GM18511 (cell line): ENCODE results near the gene PKD1L1.
A peak's percentile ranks its signal among the peaks of the same experiment; 100 is the strongest.
"Not testable (repeated sequence)": the region's sequence is repeated elsewhere in the genome, so short reads cannot be mapped to it uniquely, and the experiment has no call there.

ENCODE experiments used
- ATAC-seq: cut with Tn5 transposase; IDR thresholded peaks from one replicate; pipeline ENCODE4 v1.9.1; 2021; ENCODE audit warnings: mild to moderate bottlenecking, moderate library complexity; ENCODE audit not compliant: unreplicated experiment

The PKD1L1 gene

GRCh38 chr7:47965456-47965855 is 17.2 kb upstream of the PKD1L1 start:
- ATAC-seq: no peak

- no peak for ATAC-seq
Measured at GRCh38 chr7:47962262-47962661, 14.0 kb upstream of the PKD1L1 start.

- no peak for ATAC-seq
Measured at GRCh38 chr7:47957156-47957555, 8.9 kb upstream of the PKD1L1 start.

DNA sequence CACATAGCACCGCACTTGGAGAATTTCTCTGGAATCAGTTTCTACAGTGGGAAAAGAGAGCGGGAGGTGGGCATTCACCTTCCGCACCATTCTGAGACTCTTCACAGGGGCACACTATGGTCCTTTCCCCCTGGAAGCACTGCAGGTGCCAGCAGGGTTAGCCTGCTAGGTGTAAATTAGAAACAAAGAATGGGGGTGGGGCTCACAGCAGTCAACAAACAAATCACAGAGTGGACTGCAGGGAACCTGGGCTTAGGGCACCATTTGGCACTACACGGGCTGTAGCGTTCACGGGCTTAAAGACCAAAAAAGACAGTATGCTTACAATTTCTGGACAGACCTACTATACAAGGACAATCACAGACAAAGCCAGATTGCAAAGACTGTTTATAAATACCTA is 8.0 kb upstream of the PKD1L1 start:
- ATAC-seq: no peak

DNA sequence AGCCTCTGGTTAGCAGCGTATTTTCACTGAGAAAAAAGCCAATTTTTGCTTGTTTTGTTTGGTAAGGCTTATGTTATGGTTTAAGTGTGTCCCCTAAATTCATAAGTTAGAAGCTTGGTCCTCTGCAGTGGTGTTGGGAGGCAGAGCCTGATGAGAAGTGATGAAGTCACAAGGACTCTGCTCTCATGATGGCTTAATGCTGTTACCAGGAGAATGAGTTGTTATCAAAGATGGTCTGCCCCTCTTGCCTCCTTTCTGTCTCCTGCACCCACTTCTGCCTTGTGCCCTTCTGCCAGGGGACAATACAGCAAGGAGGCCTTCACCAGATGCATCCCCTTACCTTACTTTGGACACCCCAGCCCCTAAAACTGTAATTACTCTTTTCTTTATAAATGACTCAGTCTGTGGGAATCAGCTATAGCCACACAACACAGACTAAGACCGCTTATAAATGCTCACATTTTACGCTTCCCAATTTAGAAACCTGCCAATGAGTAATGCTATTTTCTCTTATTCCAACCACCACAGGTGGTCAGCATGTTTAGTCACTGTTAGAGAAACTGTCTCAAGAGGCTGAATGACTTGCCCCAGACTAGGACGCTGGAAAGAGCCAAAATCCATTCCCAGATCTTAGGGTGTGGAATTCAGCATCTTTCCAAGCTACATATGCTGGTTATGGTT is 6.1 kb upstream of the PKD1L1 start:
- peak; percentile 72 for ATAC-seq

- ATAC-seq: peak; percentile 73
Measured at GRCh38 chr7:47953822-47954221, 5.6 kb upstream of the PKD1L1 start.

- ATAC-seq: no peak
Measured at GRCh38 chr7:47952224-47952623, 4.0 kb upstream of the PKD1L1 start.

DNA sequence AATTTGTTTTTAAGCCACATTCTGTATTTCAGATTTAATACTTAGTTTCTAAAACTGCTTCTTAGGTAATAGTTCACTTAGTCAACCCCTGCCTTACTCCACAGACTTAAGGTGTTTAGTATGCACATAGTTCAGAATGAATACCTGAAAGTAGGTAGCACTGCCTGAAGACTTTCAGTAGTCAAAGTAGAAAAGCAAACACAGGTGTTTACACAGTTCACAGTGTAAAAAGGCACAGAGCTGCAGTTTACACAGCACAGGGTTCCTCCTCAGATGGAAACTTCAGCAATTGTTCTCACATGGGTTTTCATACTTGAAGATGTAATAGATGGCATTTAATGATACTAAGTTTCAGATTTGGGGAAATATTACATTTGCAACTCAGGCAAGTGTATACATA is 3.1 kb upstream of the PKD1L1 start:
- ATAC-seq: no peak

DNA sequence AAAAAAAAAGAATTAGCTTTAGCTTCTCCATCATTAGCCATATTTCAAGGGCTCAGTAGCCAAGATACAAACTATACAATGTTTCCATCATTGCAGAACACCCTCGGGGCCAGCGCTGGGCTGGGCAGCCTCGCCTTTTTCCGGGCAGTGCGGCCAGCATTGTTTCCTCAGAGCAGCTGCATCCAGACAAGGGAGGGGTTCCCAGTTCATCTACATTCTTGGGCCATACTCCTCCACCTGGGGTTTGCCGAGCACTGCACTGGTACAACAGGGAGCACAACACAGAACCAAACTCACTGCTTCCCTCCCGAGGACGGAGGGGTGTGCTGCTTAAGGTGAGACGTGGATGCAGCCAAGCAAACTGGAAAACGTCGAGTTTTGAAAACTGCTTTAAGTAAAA is 2.4 kb upstream of the PKD1L1 start:
- ATAC-seq: no peak

DNA sequence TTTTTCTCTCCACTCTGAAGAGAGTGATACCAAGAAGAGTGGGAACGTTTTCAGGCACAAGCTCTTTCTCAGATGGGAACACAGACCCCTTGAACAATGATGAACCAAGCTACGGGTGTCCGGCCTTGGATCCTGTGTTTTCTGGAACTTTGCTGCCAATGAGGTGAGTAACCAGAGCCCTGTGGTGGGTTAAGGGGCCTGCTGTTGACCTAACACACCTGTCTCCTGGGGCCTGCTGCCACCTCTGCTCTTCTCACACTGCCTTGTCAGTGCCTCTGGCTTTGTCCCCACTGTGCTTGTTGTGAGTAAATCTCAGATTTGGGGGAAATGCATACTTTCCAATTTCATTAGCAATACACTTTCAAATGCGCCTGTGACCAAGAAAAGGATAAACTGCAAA is 1.4 kb upstream of the PKD1L1 start:
- ATAC-seq: no peak

DNA sequence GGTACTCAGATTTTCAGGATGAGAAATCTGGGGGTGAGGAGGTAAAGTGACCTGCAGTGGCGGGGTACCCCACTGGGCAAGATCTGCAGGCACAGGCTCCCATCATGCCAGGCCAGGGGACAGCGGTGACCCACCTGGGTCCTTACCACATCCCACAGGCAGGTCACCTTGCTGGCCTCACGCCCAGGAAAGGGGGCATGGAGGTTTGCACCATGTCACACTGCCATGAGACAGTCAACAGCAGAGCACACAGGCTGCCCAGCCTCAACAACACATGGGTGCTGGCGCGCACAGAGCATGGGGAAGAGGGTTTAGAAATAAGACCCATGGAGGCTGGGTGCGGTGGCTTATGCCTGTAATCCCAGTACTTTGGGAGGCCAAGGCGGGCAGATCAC is 914 bp downstream of the PKD1L1 start:
- ATAC-seq: no peak

GRCh38 chr7:47946581-47947354 is 1.5 kb downstream of the PKD1L1 start:
- ATAC-seq: no peak

- peak; percentile 73 for ATAC-seq
Measured at GRCh38 chr7:47945261-47946015, 2.8 kb downstream of the PKD1L1 start.

DNA sequence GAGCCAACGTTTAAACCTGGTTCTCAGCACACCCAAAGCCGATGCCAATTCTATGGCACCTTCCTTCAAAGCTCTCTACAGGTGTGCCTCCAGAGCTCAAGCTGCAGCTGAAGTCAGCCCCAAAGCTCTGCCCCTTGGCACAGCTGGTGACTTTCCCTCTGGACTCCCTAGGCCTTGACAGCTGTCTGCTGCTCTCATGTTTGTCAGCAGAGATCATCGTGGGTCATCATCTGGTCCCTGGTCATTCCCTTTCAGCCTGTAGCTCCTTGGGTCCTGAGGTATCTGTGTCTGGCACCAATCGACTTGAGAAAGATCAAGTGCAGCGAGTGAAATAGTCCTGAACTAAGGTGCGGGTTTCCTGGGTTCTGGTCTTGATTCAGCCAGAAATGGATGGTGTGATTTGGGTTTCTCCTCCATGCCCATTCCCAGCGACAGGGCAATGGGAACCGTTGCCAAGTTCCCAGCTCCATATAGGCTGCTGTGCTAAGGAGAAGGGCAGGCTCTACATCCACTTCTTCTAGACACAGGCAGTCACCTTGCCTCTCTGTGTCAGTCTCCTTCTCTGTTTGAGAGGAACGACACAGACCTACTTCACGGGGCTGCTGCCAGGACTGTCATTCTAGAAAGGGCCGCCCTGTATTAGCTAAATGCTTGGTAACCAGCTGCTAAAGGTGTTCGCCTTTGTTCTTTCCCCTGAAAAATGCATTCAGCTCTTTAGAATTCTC is 3.6 kb downstream of the PKD1L1 start:
- ATAC-seq: peak; percentile 20

GRCh38 chr7:47943676-47944474 is 4.4 kb downstream of the PKD1L1 start:
- ATAC-seq: no peak

GRCh38 chr7:47942651-47943050 is 5.6 kb downstream of the PKD1L1 start:
- ATAC-seq: not testable (repeated sequence)

GRCh38 chr7:47942132-47942531 is 6.1 kb downstream of the PKD1L1 start:
- ATAC-seq: no peak

DNA sequence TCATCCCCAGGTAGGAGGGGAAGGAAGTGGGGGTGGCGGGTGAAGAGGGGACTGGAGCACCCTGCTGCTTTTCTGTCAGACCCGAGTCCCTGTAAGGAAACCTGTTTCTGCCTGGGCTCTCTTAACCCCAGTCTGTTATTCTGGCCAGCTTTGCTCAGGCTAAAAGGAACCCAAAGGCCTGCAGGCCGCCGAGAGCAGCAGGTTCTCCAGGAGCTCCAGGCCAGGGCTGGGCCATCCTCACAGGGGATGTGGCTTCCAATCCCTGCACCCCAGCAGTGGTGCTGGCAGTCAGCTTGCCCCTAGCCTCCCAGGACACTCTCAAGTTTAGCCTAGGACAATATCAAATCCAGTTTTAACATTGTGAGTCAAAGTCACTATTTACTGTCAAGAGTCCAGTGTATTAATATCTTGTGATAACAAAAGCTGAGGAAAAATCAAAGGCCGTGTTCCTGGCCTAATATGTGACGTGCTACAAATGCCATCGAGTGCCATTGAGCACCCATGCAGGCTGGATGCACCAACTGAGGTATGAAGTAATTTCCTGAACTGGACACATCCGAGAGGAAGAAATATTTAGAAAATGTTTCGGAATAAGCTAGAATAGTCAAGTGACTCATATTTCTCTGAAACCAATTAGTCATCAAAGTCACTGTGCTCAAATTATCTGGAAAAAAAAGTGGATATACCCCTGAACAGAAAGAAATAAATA is 7.0 kb downstream of the PKD1L1 start:
- no peak for ATAC-seq

GRCh38 chr7:47940088-47941013 is 7.9 kb downstream of the PKD1L1 start:
- no peak for ATAC-seq
